HEK293T (cell line): Measurements from ENCODE around the gene CHST2.

Experiments used
- BHLHE40 ChIP-seq: fragments of 450-650 bp; IDR thresholded peaks from 2 replicates; pipeline ENCODE4 v1.6.1; 2016; ENCODE audit warnings: mild to moderate bottlenecking, moderate library complexity, borderline replicate concordance
- ELF4 ChIP-seq: fragments of 450-650 bp; IDR thresholded peaks from 2 replicates; pipeline ENCODE4 v1.6.1; 2017; ENCODE audit warnings: antibody characterized with exemption
- FOXK2 ChIP-seq: fragments of 450-650 bp; IDR thresholded peaks from 2 replicates; pipeline ENCODE4 v1.6.1; 2016; ENCODE audit warnings: mild to moderate bottlenecking
- LEF1 ChIP-seq: fragments of 450-650 bp; IDR thresholded peaks from 2 replicates; pipeline ENCODE4 v1.6.1; 2017; ENCODE audit warnings: mild to moderate bottlenecking, borderline replicate concordance

- TF ChIP-seq LEF1 (no peak), BHLHE40 (no peak), ELF4 (no peak), FOXK2 (no peak)
Observed at GRCh38 chr3:143071776-143072175, 47.8 kb upstream of the CHST2 start.
